ENCODE results near the gene OOSP1.
"Not testable (repeated sequence)": the region's sequence is repeated elsewhere in the genome, so short reads cannot be mapped to it uniquely, and the experiment has no call there.

The OOSP1 gene

GRCh38 chr11:59938132-59938531 is at the start of gene OOSP1:
Gene OOSP1 (plus strand): TSS chr11:59938432. CDS start chr11:59938455, 23 bp downstream.
- DNase-seq: no peak

- DNase-seq: no peak
These were observed 46.5 kb upstream of the OOSP1 start for GRCh38 chr11:59891781-59892181.

- no peak for DNase-seq
These were observed 43.6 kb upstream of the OOSP1 start for GRCh38 chr11:59894616-59895015.

GRCh38 chr11:59898046-59898445 is 40.2 kb upstream of the OOSP1 start:
- no peak for DNase-seq

GRCh38 chr11:59898650-59899049 is 39.6 kb upstream of the OOSP1 start:
- DNase-seq: no peak

- no peak for DNase-seq
These were observed 38.7 kb upstream of the OOSP1 start for GRCh38 chr11:59899532-59899931.

- no peak for DNase-seq
These were observed 37.7 kb upstream of the OOSP1 start for GRCh38 chr11:59900366-59901126.

- DNase-seq: no peak
These were observed 36.9 kb upstream of the OOSP1 start for GRCh38 chr11:59901306-59901705.

- DNase-seq: not testable (repeated sequence)
These were observed 34.7 kb upstream of the OOSP1 start for GRCh38 chr11:59903569-59903968.

- no peak for DNase-seq
These were observed 19.8 kb upstream of the OOSP1 start for GRCh38 chr11:59918480-59918879.

- no peak for DNase-seq
These were observed 19.1 kb upstream of the OOSP1 start for GRCh38 chr11:59918987-59919589.

- DNase-seq: no peak
These were observed 14.4 kb upstream of the OOSP1 start for GRCh38 chr11:59923813-59924212.

GRCh38 chr11:59931688-59932087 is 6.5 kb upstream of the OOSP1 start:
- DNase-seq: no peak

- no peak for DNase-seq
These were observed 486 bp downstream of the OOSP1 start for GRCh38 chr11:59938718-59939117.

- DNase-seq: no peak
These were observed 1.2 kb downstream of the OOSP1 start for GRCh38 chr11:59939482-59939881.

- no peak for DNase-seq
These were observed 2.9 kb downstream of the OOSP1 start for GRCh38 chr11:59941091-59941490.

- no peak for DNase-seq
These were observed 5.9 kb downstream of the OOSP1 start for GRCh38 chr11:59943997-59944714.

- DNase-seq: no peak
These were observed 6.5 kb downstream of the OOSP1 start for GRCh38 chr11:59944720-59945119.

GRCh38 chr11:59953463-59954218 is 15.4 kb downstream of the OOSP1 start:
- DNase-seq: no peak

- no peak for DNase-seq
These were observed 16.1 kb downstream of the OOSP1 start for GRCh38 chr11:59954219-59954847.

GRCh38 chr11:59957094-59957493 is 18.9 kb downstream of the OOSP1 start:
- no peak for DNase-seq

- no peak for DNase-seq
These were observed 22.5 kb downstream of the OOSP1 start for GRCh38 chr11:59960502-59961381.

Measured in cerebellar nuclear complex (tissue), 1 donor.